AG20443 (cell line): Measurements from ENCODE around the gene CFAP45.
A peak's percentile ranks its signal among the peaks of the same experiment; 100 is the strongest.

Source experiments
- DNase-seq: peaks from one replicate; pipeline ENCODE4 v3.0.0; 2012; ENCODE audit warnings: low spot score, mixed read lengths

Gene CFAP45

DNA sequence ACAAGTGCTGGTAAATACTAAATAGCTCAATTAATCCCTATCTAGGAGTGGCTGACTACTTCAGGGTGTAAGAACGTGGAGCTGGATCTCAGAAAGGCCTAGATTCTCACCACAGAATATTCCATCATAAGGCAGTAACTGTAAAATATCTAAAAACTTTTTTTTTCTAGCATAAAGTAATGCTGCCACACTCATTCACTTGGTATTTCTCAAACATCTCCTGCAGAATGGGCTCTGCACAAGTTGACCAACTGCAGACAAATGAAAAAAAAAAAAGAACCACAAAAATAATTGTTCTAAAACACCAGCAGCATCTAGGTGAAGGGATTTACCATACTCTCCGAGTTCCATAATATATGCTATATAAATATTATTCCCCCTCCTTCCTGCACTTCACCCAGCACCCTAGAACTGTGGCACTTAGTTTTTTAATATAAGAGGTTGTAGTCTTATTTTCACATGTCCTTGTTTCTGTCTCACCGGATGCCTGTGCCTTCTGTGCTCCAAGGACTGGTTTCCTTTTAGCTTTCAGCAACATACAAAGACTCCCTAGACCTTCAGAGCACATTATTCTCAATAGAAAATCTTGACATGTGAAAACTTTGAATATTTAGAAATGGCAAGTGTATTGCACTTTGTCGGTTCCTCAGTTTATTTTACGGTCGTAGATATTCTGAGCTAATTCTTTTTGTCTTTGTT, 46.4 kb downstream of the CFAP45 start:
- DNase-seq: peak; percentile 31

DNA sequence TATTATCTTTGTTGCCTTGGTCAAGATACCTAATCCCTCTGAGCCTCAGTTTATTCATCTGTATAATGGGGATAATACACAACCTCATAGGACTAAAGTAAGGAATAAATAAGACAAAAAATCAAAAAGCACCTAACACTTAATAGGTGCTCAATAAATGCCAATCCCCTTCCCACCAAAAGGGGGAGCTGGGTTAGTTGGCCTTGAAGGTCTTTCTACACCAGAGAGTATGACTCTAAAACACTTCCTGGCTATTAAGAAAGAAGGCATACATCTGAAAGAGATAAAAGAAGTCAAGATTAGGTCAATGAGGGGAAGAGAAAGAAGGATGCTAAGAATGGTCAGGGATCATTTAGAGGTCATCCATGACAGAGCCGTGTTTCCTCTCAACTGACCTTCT, 48.6 kb downstream of the CFAP45 start:
- no peak for DNase-seq

DNA sequence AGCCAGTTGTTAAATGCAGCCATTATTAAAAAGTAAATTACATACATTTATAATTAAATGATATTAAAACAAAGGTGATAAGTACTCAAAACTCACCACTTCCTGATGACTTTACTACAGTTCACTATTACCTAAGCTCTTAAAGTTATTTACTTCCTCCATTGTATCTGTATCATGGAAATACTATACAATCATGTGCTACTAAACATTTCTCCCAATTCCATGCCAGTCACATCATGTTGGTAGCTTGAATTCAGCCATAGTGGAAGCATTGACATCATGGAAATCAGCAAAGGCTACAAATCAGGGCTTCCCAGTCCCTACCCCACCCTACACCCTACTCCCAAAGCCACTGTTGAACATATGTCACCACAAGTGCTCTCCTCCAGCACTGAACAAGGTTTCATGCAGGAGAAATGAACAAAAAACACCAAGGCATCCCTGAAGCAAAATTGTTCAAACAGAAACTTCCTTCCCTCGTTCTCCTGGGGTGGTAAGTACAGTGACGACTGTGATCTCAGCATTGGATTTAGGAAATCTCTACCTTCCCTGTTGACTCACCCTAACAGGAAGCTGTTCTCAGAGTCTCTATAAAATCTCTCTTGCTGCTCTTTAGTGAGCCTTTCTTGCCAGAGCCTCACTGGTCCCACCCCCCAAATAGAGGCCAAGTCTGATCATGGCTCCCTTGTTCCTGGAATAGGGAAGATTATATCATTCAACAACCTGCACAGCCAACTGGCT, 50.2 kb downstream of the CFAP45 start:
- no peak for DNase-seq

DNA sequence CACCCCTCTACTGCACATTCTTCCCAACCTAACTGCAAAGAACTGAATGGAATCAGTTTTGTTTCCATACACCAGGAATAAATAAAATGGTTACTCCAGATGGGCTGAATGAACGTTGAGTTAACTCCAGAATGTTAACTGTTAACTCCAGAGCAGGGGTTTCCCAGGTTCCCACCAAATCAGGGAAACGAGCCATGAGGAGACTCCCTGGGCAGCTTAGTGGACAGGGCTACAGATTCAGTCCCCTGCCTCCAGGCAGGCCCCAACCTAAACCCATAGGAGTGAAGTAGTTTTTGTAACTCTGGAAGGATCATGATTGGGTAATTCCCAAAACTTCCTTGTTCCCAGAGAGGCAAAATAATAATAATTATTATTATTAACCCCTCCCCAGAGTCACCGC, 51.6 kb downstream of the CFAP45 start:
- DNase-seq: no peak

DNA sequence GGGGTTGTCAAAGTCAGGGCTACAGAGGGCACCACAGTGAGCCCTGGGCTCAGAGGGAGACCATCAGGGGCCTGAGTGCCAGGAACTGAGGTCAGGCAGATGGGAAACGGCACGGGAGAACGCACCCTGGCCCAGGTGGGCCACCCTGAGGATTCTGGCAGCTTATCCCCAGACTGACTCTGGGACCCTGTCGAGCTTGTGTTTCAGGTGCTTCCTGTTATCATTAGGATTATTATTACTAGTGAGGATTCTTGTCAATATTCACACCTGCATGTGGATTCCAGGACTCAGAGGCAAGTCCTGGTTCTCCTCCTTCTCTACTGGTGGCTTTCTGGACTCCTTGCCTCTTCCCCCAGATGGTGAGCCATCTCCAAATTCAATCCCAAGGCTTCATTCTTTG, 52.7 kb downstream of the CFAP45 start:
- no peak for DNase-seq

DNA sequence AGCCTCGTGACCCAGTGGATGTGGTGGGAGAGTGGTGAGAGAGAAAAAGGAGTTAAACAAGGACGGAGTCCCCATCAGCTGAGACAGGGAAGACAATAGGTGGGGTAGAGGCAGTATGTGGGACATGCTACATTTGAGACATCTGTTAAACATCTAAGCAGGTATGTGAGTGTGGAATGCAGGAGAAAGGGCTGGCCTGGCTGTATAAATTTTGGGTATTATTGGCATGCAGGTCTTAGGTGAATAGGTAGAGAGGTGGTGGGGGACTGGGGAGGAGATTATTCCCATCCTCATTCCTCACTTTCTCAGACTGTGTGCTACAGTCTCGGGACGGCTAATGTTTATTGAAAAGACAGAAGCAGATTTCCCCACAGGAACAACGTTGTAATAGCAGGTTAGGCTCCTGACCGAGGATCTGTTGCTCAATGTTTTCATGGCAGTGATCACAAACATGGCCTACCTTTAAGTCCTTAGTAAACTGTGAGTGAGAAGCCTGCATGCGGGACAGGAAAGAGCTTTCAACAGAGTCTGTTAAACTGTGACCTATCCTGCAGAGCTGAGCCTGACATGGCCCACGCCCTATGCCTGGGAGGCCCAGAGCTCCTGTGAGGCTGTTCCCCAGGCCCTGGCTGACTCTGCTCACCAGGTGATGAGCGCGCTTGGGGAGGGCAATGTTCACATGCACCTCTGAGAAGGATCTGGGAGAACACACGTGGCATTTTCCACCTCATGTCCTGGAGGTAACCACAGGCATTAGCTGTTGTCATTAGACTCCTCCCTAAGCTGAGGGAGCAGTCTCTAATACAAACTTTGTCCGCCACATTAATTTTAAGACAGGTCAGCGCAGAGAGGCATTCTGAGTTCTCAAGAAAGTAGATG, 54.0 kb downstream of the CFAP45 start:
- no peak for DNase-seq

DNA sequence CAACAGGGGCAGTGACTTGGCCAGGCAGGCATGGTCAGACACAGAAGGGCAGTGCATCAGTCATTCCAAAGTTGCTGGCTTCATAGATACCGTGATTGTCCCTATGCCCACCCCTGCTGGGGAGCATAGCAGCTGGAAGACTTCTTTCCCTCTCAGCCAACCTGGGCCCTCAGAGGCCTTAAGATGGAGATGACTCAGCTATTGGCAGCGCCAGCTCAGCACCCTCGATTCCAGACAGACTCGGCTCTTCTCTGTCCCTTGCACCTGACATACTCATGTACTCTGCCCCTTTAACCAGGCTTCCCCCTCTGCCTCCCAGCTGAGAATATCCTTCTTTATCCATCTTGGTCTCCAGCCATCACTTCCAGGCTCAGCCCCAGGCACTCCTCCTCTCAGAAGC, 56.5 kb downstream of the CFAP45 start:
- no peak for DNase-seq

DNA sequence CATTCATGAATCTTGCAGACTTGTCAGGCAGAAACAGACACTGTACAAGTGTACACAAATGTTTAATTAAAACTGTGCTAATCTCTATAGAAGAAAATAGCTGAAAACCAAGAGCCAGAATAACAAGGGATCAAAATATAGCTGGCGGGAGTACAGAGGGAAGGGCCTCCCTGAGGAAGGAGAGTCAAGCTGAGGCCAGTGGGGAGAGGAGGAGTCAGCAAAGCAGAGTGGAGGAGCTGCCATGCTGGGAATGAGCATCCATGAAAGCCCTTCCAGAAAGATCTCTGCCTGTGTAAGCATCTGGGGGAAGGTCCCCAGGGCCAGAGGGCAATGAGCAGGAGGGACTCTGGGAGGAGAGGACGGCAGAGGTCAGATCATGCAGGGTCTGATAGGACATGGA, 58.2 kb downstream of the CFAP45 start:
- no peak for DNase-seq

DNA sequence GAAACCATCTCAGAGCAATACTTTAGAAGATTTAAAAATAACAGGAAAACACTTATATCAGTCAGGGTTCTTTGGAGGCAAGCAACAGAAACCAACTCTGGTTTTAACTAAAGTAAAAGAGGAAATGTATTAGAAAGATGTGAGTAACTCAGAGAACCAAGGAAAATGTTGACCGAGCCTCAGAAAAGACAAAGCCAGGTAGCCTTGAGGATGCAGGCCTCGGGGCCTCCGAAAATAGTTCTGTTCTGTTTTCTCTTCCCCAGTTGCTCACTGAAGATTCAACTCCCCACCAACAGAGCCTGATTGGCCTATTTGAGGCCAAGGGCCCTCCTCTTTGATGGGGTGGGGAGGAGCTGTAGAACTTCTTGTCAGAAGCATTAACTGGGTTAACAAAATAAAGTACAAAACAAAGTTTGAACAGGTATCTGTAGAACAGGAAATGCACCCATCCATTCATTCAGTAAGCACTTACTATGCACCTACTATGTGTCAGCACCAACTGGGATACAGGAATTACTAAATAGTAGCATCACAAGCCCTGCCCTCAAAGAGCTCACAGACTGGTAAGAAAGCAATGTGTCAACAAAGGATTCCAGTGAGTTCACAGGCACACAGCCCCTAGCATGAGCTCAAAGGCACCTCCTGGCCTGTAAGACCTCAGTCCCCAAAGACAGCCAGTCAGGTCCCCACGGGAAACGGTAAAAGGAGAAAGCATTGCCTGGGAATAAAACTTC, 60.7 kb downstream of the CFAP45 start:
- no peak for DNase-seq

DNA sequence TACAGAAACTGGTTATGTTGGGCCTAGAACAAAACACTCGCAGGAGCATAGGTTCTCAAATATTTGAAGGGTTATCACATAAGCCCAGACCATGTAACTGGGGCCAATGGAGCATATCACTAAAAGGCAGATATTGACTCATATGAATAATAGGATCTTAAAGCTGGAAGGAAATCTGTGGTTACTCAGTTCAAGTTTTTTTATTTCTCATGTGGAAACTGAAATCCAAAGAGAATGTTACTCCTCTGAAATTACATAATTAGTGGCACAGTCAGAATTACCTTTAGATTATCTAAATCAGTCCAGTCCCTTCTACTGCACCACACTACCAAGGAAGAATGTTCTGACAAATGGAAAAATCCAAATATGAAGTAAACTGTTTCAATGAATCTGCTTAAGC, 61.2 kb downstream of the CFAP45 start:
- DNase-seq: no peak

DNA sequence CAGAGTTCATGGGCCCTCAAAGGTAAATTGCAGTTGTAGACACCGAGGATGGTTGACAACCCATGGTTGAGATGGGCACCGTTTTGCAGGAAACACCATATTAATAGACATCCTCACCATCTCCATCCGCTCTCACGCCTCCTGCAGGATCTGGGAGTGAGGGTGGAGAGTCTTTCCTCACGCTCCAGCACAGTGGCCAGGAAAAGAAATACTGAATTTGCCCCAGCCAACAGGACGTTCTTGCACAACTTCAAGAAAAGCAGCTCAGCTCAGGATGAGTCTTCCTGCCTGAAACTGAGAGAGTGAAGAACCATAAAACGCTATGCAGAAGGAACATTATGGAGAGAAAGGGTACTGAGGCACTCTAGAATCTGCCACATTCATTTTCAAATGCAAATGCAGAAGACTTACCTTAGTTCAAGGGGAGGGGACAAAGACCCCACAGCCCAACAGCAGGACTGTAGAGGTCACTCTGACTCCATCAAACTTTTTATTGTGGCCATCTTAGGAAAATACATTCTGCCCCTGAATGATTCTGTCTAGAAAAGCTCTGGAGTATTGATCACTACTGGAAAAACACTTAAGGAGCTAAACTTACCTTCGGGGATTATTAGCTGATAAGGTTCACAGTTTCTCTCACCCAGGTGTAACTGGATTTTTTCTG, 64.0 kb downstream of the CFAP45 start:
- peak; percentile 56 for DNase-seq

DNA sequence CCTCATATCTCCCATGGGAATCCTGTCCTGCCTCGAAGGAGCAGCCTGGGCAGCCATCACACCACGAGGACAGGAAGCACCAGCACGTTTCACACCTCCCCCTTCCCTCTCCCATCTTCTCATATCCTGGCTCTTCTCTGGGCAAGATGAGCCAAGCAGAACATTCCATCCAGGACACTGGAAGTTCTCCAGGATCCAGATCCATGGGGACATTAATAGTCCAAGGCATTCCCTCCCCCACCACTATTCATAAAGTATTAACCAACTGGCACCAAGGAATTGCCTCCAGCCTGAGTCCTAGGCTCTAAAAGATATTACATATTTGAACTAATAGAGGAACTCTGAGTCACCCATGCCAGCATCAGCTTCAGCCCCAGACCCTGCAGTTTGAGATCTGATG, 64.6 kb downstream of the CFAP45 start:
- DNase-seq: no peak

DNA sequence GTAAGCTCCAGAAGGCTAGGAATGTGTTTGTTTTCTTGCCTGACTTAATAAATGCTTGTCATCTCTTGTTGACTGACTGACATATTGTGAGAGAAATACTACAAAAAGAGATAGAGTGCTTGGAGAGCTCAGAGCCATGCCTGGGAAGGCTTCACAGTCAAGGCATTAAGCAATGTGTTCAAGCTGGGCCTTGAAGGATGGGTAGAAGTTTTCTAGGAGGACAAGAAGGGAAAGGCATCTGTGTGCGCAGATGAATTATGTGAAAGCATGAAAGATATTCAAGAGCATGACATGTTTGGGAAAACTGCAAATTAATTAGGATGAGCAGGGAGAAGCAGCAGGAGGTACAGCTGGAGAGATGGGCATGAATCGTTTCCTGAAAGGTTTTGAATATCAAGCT, 67.7 kb downstream of the CFAP45 start:
- DNase-seq: no peak

DNA sequence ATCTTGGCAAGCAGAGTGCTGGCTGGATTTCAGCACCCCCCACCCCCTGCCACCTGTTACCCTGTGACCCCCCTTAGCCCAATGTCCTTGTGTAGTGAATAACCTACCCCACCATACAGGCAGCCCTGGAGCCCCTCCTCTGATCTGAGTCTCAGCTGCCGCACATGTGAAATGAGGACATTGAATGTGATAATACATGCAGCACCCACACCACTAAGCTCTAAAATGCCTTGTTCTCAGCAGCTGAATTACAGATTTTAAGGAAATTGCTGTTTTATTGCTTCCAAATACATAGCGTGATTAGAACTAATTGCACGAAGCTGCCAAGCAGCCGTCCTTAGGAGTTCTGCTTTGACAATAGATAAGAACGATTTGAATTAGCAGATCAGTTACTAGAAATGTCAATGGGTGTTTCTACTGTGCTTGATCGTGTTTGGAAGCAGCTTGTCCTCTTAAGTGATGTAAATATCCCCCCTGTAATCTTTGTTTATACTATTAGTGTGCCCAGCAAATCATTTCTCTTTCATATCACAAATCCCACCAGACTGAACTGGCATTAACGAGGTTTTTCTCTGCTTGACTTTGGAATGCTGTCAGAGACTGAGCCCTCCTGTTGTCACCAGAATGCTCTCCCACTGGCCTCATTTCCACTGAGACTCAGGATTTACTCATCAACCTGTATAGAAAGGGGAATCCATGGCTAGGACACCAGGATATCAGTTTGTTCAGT, 68.4 kb downstream of the CFAP45 start:
- DNase-seq: no peak

DNA sequence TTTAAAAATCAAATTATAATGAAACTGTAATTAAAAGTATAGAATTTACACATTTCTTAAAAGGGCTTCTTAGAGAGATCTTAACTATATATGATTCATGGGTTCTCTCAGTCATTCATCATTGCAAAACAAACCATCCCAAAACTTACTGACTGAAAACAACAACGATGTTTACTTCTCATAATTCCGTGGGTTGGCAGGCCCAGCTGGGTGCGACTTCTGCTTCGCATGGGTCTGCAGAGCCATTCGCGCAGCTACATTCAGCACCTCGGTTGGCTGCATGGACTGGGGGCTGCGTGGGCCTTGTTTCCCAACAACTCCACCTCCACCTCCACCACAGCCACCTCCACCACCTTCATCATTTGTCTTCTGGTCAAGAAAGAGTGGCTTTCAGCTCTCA, 69.2 kb downstream of the CFAP45 start:
- DNase-seq: no peak

DNA sequence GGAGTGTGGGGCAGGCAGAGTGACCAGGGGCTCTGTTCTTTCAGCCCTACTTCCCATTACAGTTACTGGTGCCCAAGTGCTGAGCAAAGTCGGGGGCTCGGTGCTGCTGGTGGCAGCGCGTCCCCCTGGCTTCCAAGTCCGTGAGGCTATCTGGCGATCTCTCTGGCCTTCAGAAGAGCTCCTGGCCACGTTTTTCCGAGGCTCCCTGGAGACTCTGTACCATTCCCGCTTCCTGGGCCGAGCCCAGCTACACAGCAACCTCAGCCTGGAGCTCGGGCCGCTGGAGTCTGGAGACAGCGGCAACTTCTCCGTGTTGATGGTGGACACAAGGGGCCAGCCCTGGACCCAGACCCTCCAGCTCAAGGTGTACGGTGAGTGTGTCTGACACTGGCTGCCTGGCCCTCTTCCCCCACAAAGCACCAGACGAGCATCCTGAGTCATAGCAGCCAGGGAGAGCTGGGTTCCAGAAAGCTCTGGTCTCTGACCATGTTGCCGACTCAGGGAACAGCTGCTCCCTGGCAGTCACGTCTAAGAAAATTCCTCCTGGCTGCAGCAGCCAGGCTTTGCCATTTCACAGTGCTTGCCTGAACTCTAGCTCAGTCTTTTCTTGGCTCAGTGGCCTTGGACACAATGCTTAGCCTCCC, 70.0 kb downstream of the CFAP45 start:
- peak; percentile 90 for DNase-seq

DNA sequence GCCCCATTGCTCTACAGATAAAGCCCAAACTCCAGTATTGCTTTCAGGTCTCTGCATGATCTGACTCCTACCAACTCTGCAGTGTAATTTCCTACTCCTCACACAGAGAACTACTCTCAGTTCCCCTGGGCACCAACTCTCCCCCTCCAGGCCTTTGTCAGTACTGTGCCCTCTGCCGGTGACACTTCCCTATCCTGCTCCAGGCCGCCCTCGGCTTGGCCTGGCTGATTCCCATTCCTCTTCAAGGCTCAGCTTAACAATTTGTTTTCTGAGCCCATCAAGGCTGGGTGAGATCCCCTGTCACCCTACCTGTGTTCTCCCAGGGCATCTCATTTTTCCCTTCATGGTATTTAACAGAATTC, 70.7 kb downstream of the CFAP45 start:
- no peak for DNase-seq

DNA sequence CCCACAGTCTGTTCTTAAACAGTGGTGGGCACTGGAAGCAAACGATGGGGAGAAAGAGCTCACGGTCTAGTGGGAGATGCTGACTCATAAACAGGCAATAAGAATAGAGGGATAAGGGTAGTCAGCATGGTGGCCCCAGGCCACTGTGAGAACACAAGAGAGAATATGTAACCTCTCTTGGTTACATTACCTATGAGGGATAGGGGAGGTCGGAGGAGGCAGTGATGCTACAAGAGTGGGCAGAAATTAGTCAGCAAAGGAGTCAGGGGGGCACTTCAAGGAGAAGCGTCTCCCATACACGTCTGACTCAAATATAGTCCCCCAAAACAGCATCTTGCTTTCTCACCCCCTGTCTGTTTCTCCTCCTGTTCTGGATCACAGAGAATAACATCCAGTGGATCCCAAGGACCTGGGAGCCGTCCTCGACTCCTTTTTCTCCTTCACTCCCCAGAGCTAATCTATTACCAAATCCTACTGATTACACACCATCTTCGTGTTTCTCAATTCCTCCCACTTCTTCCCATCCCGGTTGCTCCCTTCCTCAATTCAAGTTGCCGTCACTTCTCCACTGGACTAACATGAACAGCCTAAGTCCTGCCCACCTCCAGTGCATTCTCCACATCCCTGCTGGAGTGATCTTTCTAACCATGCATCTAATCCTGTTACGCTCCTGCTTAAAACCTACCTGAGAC, 71.2 kb downstream of the CFAP45 start:
- no peak for DNase-seq

DNA sequence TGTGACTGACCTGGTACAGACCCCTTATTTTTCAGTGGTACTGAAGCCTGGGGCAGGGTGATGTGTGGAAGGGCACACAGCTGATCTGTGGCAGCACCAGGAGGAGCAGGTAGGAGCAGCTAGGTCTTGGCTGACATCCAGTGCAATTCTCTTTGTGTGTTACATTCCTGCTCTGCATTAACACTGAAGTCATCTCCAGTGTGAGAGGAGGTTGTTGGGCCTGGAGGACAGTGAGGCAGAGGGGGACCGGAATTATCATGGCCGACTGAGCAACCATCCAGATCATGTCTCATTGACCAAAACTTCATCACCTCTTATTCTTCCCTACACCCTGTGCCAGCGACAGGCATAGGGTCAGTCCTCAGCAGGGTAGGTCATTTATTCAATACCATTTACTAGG, 71.8 kb downstream of the CFAP45 start:
- DNase-seq: no peak

DNA sequence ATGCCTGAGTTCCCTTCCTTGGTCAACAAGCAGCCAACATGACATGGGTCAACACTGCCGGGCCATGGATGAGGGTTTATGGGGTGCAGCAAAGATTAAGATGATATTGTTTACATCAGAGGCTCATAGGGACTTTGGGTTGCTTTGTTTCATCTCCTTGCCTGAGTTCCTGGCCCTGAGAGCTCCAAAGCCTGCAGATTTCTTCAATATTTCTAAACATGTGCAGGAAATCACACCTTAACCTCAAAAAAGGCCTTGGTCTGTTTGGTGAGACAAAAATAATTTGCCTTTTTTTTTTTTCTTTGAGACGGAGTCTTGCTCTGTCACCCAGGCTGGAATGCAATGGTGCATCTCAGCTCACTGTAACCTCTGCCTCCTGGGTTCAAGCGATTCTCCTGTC, 72.4 kb downstream of the CFAP45 start:
- DNase-seq: no peak
